Testis (tissue), 2 donors: Measurements from ENCODE around the gene EEFSEC.

Experiments
- CTCF ChIP-seq, 3 experiments: fragments of 450-650 bp in 2 of 3; fragments of 200-600 bp in 1 of 3; sonication (generic) in 1 of 3; IDR thresholded peaks; one replicate each; pipeline ENCODE4 v1.5.1; 2016 to 2019; ENCODE audit warnings: antibody characterized with exemption in 3 of 3, mild to moderate bottlenecking in 2 of 3, moderate library complexity in 1 of 3
- POLR2A ChIP-seq: fragments of 450-650 bp; IDR thresholded peaks from one replicate; pipeline ENCODE4 v1.6.1; 2017; ENCODE audit warnings: antibody characterized with exemption, mild to moderate bottlenecking, moderate library complexity

GRCh38 chr3:128398586-128398985 is 245.3 kb downstream of the EEFSEC start:
- TF ChIP-seq POLR2A (no peak), CTCF (IDR thresholded peaks at IDR 0.05) (no peak)
